Mesendoderm (in vitro differentiated cells): Measurements from ENCODE around the gene MVK.

Source experiments
- DNase-seq: peaks from one replicate; pipeline ENCODE4 v3.0.0; 2013
- H2AK5ac ChIP-seq: 2 replicates; pipeline ENCODE4 v1.6.1; 2013; ENCODE audit warnings: low read length, inconsistent platforms
- H2BK120ac ChIP-seq: 2 replicates; pipeline ENCODE4 v1.6.1; 2013; ENCODE audit warnings: low read depth, mild to moderate bottlenecking, low read length, moderate library complexity, mixed read lengths
- H2BK15ac ChIP-seq: replicated peaks from 2 replicates; pipeline ENCODE4 v1.6.1; 2013; ENCODE audit warnings: low read depth, mild to moderate bottlenecking, moderate library complexity
- H2BK5ac ChIP-seq: 2 replicates; pipeline ENCODE4 v1.6.1; 2013; ENCODE audit warnings: low read length, inconsistent platforms
- H3K18ac ChIP-seq: 2 replicates; pipeline ENCODE4 v1.6.1; 2013; ENCODE audit warnings: mild to moderate bottlenecking, low read length, mixed read lengths
- H3K23ac ChIP-seq: one replicate; pipeline ENCODE4 v1.6.1; 2013; ENCODE audit warnings: low read length
- H3K27ac ChIP-seq: 2 replicates; pipeline ENCODE4 v1.5.1; 2013; ENCODE audit warnings: low read depth, mild to moderate bottlenecking, inconsistent platforms, low read length, moderate library complexity
- H3K27me3 ChIP-seq: 2 replicates; pipeline ENCODE4 v1.6.1; 2013; ENCODE audit warnings: low read length, control low read depth, mild to moderate bottlenecking, inconsistent platforms; ENCODE audit not compliant: insufficient read depth, poor library complexity
- H3K36me3 ChIP-seq: 2 replicates; pipeline ENCODE4 v1.6.1; 2013; ENCODE audit warnings: low read length, inconsistent platforms; ENCODE audit not compliant: control insufficient read depth, insufficient read depth
- H3K4ac ChIP-seq: one replicate; pipeline ENCODE4 v1.6.1; 2013; ENCODE audit warnings: low read depth, mild to moderate bottlenecking, low read length, moderate library complexity
- H3K4me1 ChIP-seq: 2 replicates; pipeline ENCODE4 v1.6.1; 2013; ENCODE audit warnings: low read depth, low read length, inconsistent platforms; ENCODE audit not compliant: control insufficient read depth
- H3K4me2 ChIP-seq: 2 replicates; pipeline ENCODE4 v1.6.1; 2013; ENCODE audit warnings: low read length
- H3K4me3 ChIP-seq: 2 replicates; pipeline ENCODE4 v1.5.1; 2013; ENCODE audit warnings: mild to moderate bottlenecking, low read length
- H3K56ac ChIP-seq: one replicate; pipeline ENCODE4 v1.6.1; 2013; ENCODE audit warnings: low read length
- H3K79me1 ChIP-seq: 2 replicates; pipeline ENCODE4 v1.6.1; 2013; ENCODE audit warnings: low read length, inconsistent platforms
- H3K79me2 ChIP-seq: 2 replicates; pipeline ENCODE4 v1.6.1; 2013; ENCODE audit warnings: mild to moderate bottlenecking, low read length; ENCODE audit not compliant: control insufficient read depth, insufficient read depth
- H3K9ac ChIP-seq: 2 replicates; pipeline ENCODE4 v1.6.1; 2013; ENCODE audit warnings: low read length, inconsistent platforms
- H4K5ac ChIP-seq: one replicate; pipeline ENCODE4 v1.6.1; 2013; ENCODE audit warnings: low read length
- H4K8ac ChIP-seq: one replicate; pipeline ENCODE4 v1.6.1; 2013; ENCODE audit warnings: low read depth, mild to moderate bottlenecking, control low read depth, low read length, moderate library complexity
- WGBS: extraction: QIAGEN DNeasy Blood & Tissue Kit; methylation state at CpG from one replicate; pipeline ENCODE4 v1.1.7; 2013; ENCODE audit warnings: low lambda C conversion rate, missing lambda C conversion rate; ENCODE audit not compliant: insufficient coverage; ENCODE audit errors: extremely low coverage; 5-methylcytosine and 5-hydroxymethylcytosine counted together

Gene MVK

DNA sequence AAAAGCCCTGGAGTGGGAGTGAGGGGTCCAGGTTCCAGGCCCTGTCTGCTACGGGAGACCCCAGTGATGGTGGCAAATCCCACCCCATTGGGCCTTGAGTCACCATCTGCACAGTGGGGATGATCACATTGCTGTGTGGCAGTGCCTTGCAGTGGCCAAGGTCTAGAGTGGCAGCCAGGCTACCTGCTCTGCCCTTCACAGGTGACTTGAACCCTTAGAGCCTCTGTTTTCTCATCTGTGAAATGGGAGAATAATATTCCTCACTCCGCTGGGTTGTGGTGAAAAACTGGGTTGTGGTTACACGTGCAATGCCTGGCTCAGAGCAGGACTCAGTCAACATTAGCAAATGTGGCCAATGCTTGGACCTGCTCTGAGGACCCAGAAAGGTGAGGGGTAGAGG is 58.2 kb downstream of the MVK start:
- no peak overlapping the region for H3K4me2 ChIP-seq
- H3K56ac ChIP-seq, result no peak overlapping the region
- no peak overlapping the region for H3K4ac ChIP-seq
- H4K8ac ChIP-seq, result no peak overlapping the region
- H3K9ac ChIP-seq, result no peak overlapping the region
- H2AK5ac ChIP-seq, result no peak overlapping the region
- no peaks in the 10 kb centered on the region for H3K4me1 ChIP-seq
- DNase-seq, result no peak
- no peaks in the 10 kb centered on the region for H3K79me1 ChIP-seq
- H3K27ac ChIP-seq, result no peak overlapping the region
- H2BK5ac ChIP-seq, result no peak overlapping the region
- H3K36me3 ChIP-seq, result no peaks in the 10 kb centered on the region
- no CpG with 5 or more reads among the region's 3 CpGs for WGBS
- H2BK15ac ChIP-seq, result no peak overlapping the region
- no peak overlapping the region for H2BK120ac ChIP-seq
- H3K27me3 ChIP-seq, result no peaks in the 10 kb centered on the region
- no peak overlapping the region for H3K4me3 ChIP-seq
- no peak overlapping the region for H4K5ac ChIP-seq
- H3K23ac ChIP-seq, result no peak overlapping the region
- no peaks in the 10 kb centered on the region for H3K79me2 ChIP-seq
- H3K18ac ChIP-seq, result no peak overlapping the region

- no peak overlapping the region for H3K4ac ChIP-seq
These were observed 58.7 kb downstream of the MVK start for GRCh38 chr12:109632342-109632741.

GRCh38 chr12:109635717-109636116 is 62.1 kb downstream of the MVK start:
- Histone ChIP-seq H3K79me2 (no peaks in the 10 kb centered on the region), H3K23ac (no peak overlapping the region), H4K5ac (no peak overlapping the region), H3K79me1 (no peaks in the 10 kb centered on the region), H3K18ac (no peak overlapping the region), H3K27ac (no peak overlapping the region), H3K4me1 (no peaks in the 10 kb centered on the region), H2BK15ac (no peak overlapping the region), H3K9ac (no peak overlapping the region), H3K27me3 (no peaks in the 10 kb centered on the region), H2BK120ac (no peak overlapping the region), H2AK5ac (no peak overlapping the region), H3K4me3 (no peak overlapping the region), H3K4me2 (no peak overlapping the region), H2BK5ac (no peak overlapping the region), H4K8ac (no peak overlapping the region), H3K56ac (no peak overlapping the region), H3K4ac (no peak overlapping the region), H3K36me3 (no peaks in the 10 kb centered on the region)
- WGBS, result no CpG with 5 or more reads among the region's 3 CpGs
- no peak for DNase-seq

More at GRCh38 chr12:109632342-109632741, 58.7 kb downstream of the MVK start:
- H3K4me3 ChIP-seq, result no peak overlapping the region
- H3K79me2 ChIP-seq, result no peaks in the 10 kb centered on the region
- no peaks in the 10 kb centered on the region for H3K27me3 ChIP-seq
- H3K27ac ChIP-seq, result no peak overlapping the region
- H4K8ac ChIP-seq, result no peak overlapping the region
- no peak overlapping the region for H3K9ac ChIP-seq
- no peak overlapping the region for H3K18ac ChIP-seq
- no peak overlapping the region for H2BK15ac ChIP-seq
- no peak overlapping the region for H2BK120ac ChIP-seq
- no peak overlapping the region for H3K56ac ChIP-seq
- no peaks in the 10 kb centered on the region for H3K4me1 ChIP-seq
- no peak overlapping the region for H3K4me2 ChIP-seq
- no peak overlapping the region for H2AK5ac ChIP-seq
- H3K23ac ChIP-seq, result no peak overlapping the region
- no peak overlapping the region for H2BK5ac ChIP-seq
- no CpG with 5 or more reads among the region's 8 CpGs for WGBS
- no peaks in the 10 kb centered on the region for H3K79me1 ChIP-seq
- no peaks in the 10 kb centered on the region for H3K36me3 ChIP-seq
- H4K5ac ChIP-seq, result no peak overlapping the region
- no peak for DNase-seq

DNA sequence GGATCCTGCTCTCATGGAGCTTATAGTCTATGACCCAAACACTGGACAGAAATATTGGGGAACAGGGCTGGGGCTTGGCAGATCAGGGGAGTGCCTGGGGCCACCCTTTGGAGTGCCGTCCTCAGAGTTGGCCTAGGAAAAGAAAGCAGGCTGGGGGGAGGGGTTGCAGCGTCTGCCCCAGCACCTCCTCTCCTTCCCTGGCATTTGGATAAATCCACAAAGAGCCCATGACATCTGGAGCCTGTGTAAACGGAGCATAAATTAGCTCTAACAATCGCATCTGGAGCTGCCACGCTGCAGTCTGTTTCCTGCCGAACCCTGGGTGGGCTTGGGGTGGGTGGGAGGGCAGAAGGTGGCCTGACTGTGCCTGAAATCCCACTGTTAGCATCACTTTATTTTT is 63.8 kb downstream of the MVK start:
- no peak overlapping the region for H3K4me2 ChIP-seq
- no CpG with 5 or more reads among the region's 6 CpGs for WGBS
- no peak overlapping the region for H3K18ac ChIP-seq
- no peaks in the 10 kb centered on the region for H3K27me3 ChIP-seq
- H4K5ac ChIP-seq, result no peak overlapping the region
- no peak overlapping the region for H4K8ac ChIP-seq
- H3K36me3 ChIP-seq, result no peaks in the 10 kb centered on the region
- H3K79me1 ChIP-seq, result no peaks in the 10 kb centered on the region
- no peak overlapping the region for H3K4ac ChIP-seq
- no peak overlapping the region for H3K27ac ChIP-seq
- no peak overlapping the region for H2BK120ac ChIP-seq
- H2BK5ac ChIP-seq, result no peak overlapping the region
- H3K79me2 ChIP-seq, result no peaks in the 10 kb centered on the region
- H3K4me3 ChIP-seq, result no peak overlapping the region
- no peak overlapping the region for H2AK5ac ChIP-seq
- H3K23ac ChIP-seq, result no peak overlapping the region
- DNase-seq, result no peak
- H3K4me1 ChIP-seq, result no peaks in the 10 kb centered on the region
- no peak overlapping the region for H2BK15ac ChIP-seq
- no peak overlapping the region for H3K9ac ChIP-seq
- no peak overlapping the region for H3K56ac ChIP-seq

DNA sequence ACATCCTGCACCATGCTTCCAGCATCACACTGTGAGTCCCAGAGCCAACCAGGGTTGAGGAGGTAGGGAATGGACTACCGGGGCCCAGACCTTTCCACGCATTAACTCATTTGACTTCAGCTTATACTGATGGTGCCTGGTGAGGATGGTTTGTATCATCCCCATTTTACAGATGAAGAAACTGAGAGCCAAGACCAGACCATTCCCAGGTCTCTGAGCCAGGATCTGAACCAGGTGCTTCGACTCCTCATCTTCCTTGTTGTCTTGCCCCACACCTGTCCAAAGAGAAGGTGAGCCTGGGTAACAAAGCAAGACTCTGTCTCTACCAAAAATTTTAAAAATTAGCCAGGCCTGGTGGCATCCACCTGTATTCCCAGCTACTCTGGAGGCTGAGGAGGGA is 64.4 kb downstream of the MVK start:
- Histone ChIP-seq H3K4me2 (no peak overlapping the region), H3K27me3 (no peaks in the 10 kb centered on the region), H2BK5ac (no peak overlapping the region), H3K4ac (no peak overlapping the region), H3K9ac (no peak overlapping the region), H3K27ac (no peak overlapping the region), H2BK120ac (no peak overlapping the region), H3K4me1 (no peaks in the 10 kb centered on the region), H3K79me1 (no peaks in the 10 kb centered on the region), H3K56ac (no peak overlapping the region), H2AK5ac (no peak overlapping the region), H4K5ac (no peak overlapping the region), H4K8ac (no peak overlapping the region), H2BK15ac (no peak overlapping the region), H3K23ac (no peak overlapping the region), H3K4me3 (no peak overlapping the region), H3K79me2 (no peaks in the 10 kb centered on the region), H3K36me3 (no peaks in the 10 kb centered on the region), H3K18ac (no peak overlapping the region)
- no peak for DNase-seq
- WGBS, result no CpG with 5 or more reads among the region's 3 CpGs

- Histone ChIP-seq H3K27ac (no peak overlapping the region), H3K9ac (no peak overlapping the region), H2BK5ac (no peak overlapping the region), H2AK5ac (no peak overlapping the region), H3K18ac (no peak overlapping the region), H3K79me2 (no peaks in the 10 kb centered on the region), H3K79me1 (no peaks in the 10 kb centered on the region), H3K23ac (no peak overlapping the region), H3K36me3 (no peaks in the 10 kb centered on the region), H3K27me3 (no peaks in the 10 kb centered on the region), H3K4me2 (no peak overlapping the region), H3K4ac (no peak overlapping the region), H4K8ac (no peak overlapping the region), H2BK15ac (no peak overlapping the region), H3K56ac (no peak overlapping the region), H3K4me3 (no peak overlapping the region), H3K4me1 (no peaks in the 10 kb centered on the region), H2BK120ac (no peak overlapping the region), H4K5ac (no peak overlapping the region)
- no peak for DNase-seq
- WGBS, result no CpG with 5 or more reads among the region's 4 CpGs
These were observed 65.1 kb downstream of the MVK start for GRCh38 chr12:109638735-109639134.
